ENCODE measurements around the gene FARP1.

Gene FARP1

GRCh38 chr13:98297051-98297450 lies 154.2 kb downstream of the FARP1 start:
- H2AFZ ChIP-seq (ENCODE audit: low read depth) = no peak overlapping the region
- H3K27me3 ChIP-seq (ENCODE audit: insufficient read depth, low read depth) = no peaks in the 10 kb centered on the region
- no peaks in the 10 kb centered on the region for H3K36me3 ChIP-seq (ENCODE audit: insufficient read depth)
- no peak overlapping the region for H3K9ac ChIP-seq
- TF ChIP-seq, protein P1, sequence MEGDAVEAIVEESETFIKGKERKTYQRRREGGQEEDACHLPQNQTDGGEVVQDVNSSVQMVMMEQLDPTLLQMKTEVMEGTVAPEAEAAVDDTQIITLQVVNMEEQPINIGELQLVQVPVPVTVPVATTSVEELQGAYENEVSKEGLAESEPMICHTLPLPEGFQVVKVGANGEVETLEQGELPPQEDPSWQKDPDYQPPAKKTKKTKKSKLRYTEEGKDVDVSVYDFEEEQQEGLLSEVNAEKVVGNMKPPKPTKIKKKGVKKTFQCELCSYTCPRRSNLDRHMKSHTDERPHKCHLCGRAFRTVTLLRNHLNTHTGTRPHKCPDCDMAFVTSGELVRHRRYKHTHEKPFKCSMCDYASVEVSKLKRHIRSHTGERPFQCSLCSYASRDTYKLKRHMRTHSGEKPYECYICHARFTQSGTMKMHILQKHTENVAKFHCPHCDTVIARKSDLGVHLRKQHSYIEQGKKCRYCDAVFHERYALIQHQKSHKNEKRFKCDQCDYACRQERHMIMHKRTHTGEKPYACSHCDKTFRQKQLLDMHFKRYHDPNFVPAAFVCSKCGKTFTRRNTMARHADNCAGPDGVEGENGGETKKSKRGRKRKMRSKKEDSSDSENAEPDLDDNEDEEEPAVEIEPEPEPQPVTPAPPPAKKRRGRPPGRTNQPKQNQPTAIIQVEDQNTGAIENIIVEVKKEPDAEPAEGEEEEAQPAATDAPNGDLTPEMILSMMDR (conservative IDR thresholded peaks at IDR 0.05; ENCODE audit: low read depth, low read length) = no peak
- no peak overlapping the region for H3K4me3 ChIP-seq (IDR thresholded peaks at IDR 0.05; ENCODE audit: insufficient read depth, low read depth, low read length)
- no peak overlapping the region for H3K27ac ChIP-seq
- H3K79me2 ChIP-seq (ENCODE audit: insufficient read depth, low read depth) = no peaks in the 10 kb centered on the region
- H3K4me1 ChIP-seq (ENCODE audit: low read depth, poor library complexity, severe bottlenecking) = peaks cover 9% of the 10 kb centered on the region
- H4K20me1 ChIP-seq (ENCODE audit: insufficient read depth) = no peaks in the 10 kb centered on the region
- H3K4me2 ChIP-seq = no peak overlapping the region

GRCh38 chr13:98297745-98298144 lies 154.9 kb downstream of the FARP1 start:
- H3K4me1 ChIP-seq (ENCODE audit: low read depth, poor library complexity, severe bottlenecking) = peaks cover 9% of the 10 kb centered on the region
- H3K27me3 ChIP-seq (ENCODE audit: insufficient read depth, low read depth) = no peaks in the 10 kb centered on the region
- H2AFZ ChIP-seq (ENCODE audit: low read depth) = no peak overlapping the region
- no peaks in the 10 kb centered on the region for H4K20me1 ChIP-seq (ENCODE audit: insufficient read depth)
- H3K4me3 ChIP-seq (IDR thresholded peaks at IDR 0.05; ENCODE audit: insufficient read depth, low read depth, low read length) = no peak overlapping the region
- no peaks in the 10 kb centered on the region for H3K36me3 ChIP-seq (ENCODE audit: insufficient read depth)
- no peaks in the 10 kb centered on the region for H3K79me2 ChIP-seq (ENCODE audit: insufficient read depth, low read depth)
- H3K9ac ChIP-seq = no peak overlapping the region
- no peak overlapping the region for H3K27ac ChIP-seq
- H3K4me2 ChIP-seq = no peak overlapping the region
- TF ChIP-seq, protein P1 (conservative IDR thresholded peaks at IDR 0.05; ENCODE audit: low read depth, low read length) = no peak

GRCh38 chr13:98298599-98298998 lies 155.7 kb downstream of the FARP1 start:
- Histone ChIP-seq H2AFZ (ENCODE audit: low read depth) (no peak overlapping the region), H4K20me1 (ENCODE audit: insufficient read depth) (no peaks in the 10 kb centered on the region), H3K36me3 (ENCODE audit: insufficient read depth) (no peaks in the 10 kb centered on the region), H3K79me2 (ENCODE audit: insufficient read depth, low read depth) (no peaks in the 10 kb centered on the region), H3K4me1 (ENCODE audit: low read depth, poor library complexity, severe bottlenecking) (peaks cover 9% of the 10 kb centered on the region), H3K27ac (no peak overlapping the region), H3K4me2 (no peak overlapping the region), H3K4me3 (IDR thresholded peaks at IDR 0.05; ENCODE audit: insufficient read depth, low read depth, low read length) (no peak overlapping the region), H3K9ac (no peak overlapping the region), H3K27me3 (ENCODE audit: insufficient read depth, low read depth) (no peaks in the 10 kb centered on the region)
- TF ChIP-seq, protein P1 (conservative IDR thresholded peaks at IDR 0.05; ENCODE audit: low read depth, low read length) = no peak

GRCh38 chr13:98299235-98299965 lies 156.5 kb downstream of the FARP1 start:
- TF ChIP-seq, protein P1 (conservative IDR thresholded peaks at IDR 0.05; ENCODE audit: low read depth, low read length) = no peak
- Histone ChIP-seq H2AFZ (ENCODE audit: low read depth) (no peak overlapping the region), H3K79me2 (ENCODE audit: insufficient read depth, low read depth) (no peaks in the 10 kb centered on the region), H4K20me1 (ENCODE audit: insufficient read depth) (no peaks in the 10 kb centered on the region), H3K27me3 (ENCODE audit: insufficient read depth, low read depth) (no peaks in the 10 kb centered on the region), H3K4me3 (IDR thresholded peaks at IDR 0.05; ENCODE audit: insufficient read depth, low read depth, low read length) (no peak overlapping the region), H3K27ac (no peak overlapping the region), H3K9ac (no peak overlapping the region), H3K36me3 (ENCODE audit: insufficient read depth) (no peaks in the 10 kb centered on the region), H3K4me2 (no peak overlapping the region), H3K4me1 (ENCODE audit: low read depth, poor library complexity, severe bottlenecking) (peaks cover 9% of the 10 kb centered on the region)
